ENCODE results near the gene FAM174C. TPM values are rescaled to one million over a fixed set of nuclear protein-coding genes. Genes with fewer than 3 reads are reported as not detected.

FAM174C gene
- total RNA-seq, 2 donors from 2014 or later = 41.8 to 114 TPM

- H3K9ac ChIP-seq (ENCODE audit: low read depth in 2 of 2, low read length in 2 of 2) = peak overlapping the region in 1 of 2 donors; percentile 40
- H3K4me1 ChIP-seq = peaks cover 23% of the 10 kb centered on the region
- H3K36me3 ChIP-seq = no peaks in the 10 kb centered on the region
- no peak overlapping the region for H3K27ac ChIP-seq
- intact Hi-C loops (cut with DNase I) = no loop called here
- peak overlapping the region; percentile 22 for H3K4me3 ChIP-seq
- peaks cover 23% of the 10 kb centered on the region for H3K27me3 ChIP-seq
- peak; percentile 91 for TF ChIP-seq CTCF (IDR thresholded peaks at IDR 0.05)
- peak; percentile 80 for DNase-seq
- no peaks in the 10 kb centered on the region for H3K9me3 ChIP-seq
These were observed 35.3 kb upstream of the FAM174C start for GRCh38 chr19:1239796-1240737.

GRCh38 chr19:1240925-1241324 lies 34.4 kb upstream of the FAM174C start:
- H3K4me3 ChIP-seq = peak overlapping the region; percentile 91
- peaks cover 29% of the 10 kb centered on the region for H3K4me1 ChIP-seq
- intact Hi-C loops (cut with DNase I) = no loop called here
- DNase-seq = no peak
- peaks cover 14% of the 10 kb centered on the region for H3K27me3 ChIP-seq
- H3K9me3 ChIP-seq = no peaks in the 10 kb centered on the region
- H3K27ac ChIP-seq = no peak overlapping the region
- H3K9ac ChIP-seq (ENCODE audit: low read depth in 2 of 2, low read length in 2 of 2) = peak overlapping the region; percentile 46 to 47
- H3K36me3 ChIP-seq = no peaks in the 10 kb centered on the region
- no peak for TF ChIP-seq CTCF (IDR thresholded peaks at IDR 0.05)

- no peak for TF ChIP-seq CTCF (IDR thresholded peaks at IDR 0.05)
- H3K36me3 ChIP-seq = no peaks in the 10 kb centered on the region
- peaks cover 29% of the 10 kb centered on the region for H3K4me1 ChIP-seq
- peak within 1 kb of the TSS; percentile 91 for H3K4me3 ChIP-seq
- peak within 1 kb of the TSS; percentile 85 to 99 for H3K9ac ChIP-seq (ENCODE audit: low read depth in 2 of 2, low read length in 2 of 2)
- peak; percentile 93 for DNase-seq
- H3K27me3 ChIP-seq = peaks cover 8% of the 10 kb centered on the region
- intact Hi-C loops (cut with DNase I) = no loop called here
- H3K9me3 ChIP-seq = no peaks in the 10 kb centered on the region
- peak within 1 kb of the TSS; percentile 88 for H3K27ac ChIP-seq
These were observed 33.8 kb upstream of the FAM174C start, which contains the start of gene ATP5F1D for GRCh38 chr19:1241417-1242095. Gene ATP5F1D, plus strand, starts transcription at chr19:1241751. Its CDS starts 100 bp downstream, at chr19:1241851.

- no peaks in the 10 kb centered on the region for H3K9me3 ChIP-seq
- peak overlapping the region; percentile 70 for H3K9ac ChIP-seq (ENCODE audit: low read depth in 2 of 2, low read length in 2 of 2)
- peak overlapping the region; percentile 10 for H3K4me3 ChIP-seq
- no peaks in the 10 kb centered on the region for H3K36me3 ChIP-seq
- DNase-seq = peak; percentile 91
- intact Hi-C loops (cut with DNase I) = loop anchor here (2.0 kb wide), 1 partner anchor 23 kb away; no protein-coding TSS in a partner anchor
- H3K27ac ChIP-seq = peak overlapping the region; percentile 97
- H3K4me1 ChIP-seq = peaks cover 34% of the 10 kb centered on the region
- H3K27me3 ChIP-seq = no peaks in the 10 kb centered on the region
- TF ChIP-seq CTCF (IDR thresholded peaks at IDR 0.05) = peak; percentile 94
These were observed 31.3 kb upstream of the FAM174C start for GRCh38 chr19:1243768-1244692.

Data from colonic mucosa (tissue), 4 donors.